ENCODE results near the gene TTLL9. TPM values are rescaled to one million over a fixed set of nuclear protein-coding genes. Genes with fewer than 3 reads are reported as not detected.
A peak's percentile ranks its signal among the peaks of the same experiment; 100 is the strongest.

Gene TTLL9
- total and polyA plus RNA-seq, 2 of the 13 experiments (the other 11 are each of a cell fraction or from before 2014, with no cell fraction given), result not detected

DNA sequence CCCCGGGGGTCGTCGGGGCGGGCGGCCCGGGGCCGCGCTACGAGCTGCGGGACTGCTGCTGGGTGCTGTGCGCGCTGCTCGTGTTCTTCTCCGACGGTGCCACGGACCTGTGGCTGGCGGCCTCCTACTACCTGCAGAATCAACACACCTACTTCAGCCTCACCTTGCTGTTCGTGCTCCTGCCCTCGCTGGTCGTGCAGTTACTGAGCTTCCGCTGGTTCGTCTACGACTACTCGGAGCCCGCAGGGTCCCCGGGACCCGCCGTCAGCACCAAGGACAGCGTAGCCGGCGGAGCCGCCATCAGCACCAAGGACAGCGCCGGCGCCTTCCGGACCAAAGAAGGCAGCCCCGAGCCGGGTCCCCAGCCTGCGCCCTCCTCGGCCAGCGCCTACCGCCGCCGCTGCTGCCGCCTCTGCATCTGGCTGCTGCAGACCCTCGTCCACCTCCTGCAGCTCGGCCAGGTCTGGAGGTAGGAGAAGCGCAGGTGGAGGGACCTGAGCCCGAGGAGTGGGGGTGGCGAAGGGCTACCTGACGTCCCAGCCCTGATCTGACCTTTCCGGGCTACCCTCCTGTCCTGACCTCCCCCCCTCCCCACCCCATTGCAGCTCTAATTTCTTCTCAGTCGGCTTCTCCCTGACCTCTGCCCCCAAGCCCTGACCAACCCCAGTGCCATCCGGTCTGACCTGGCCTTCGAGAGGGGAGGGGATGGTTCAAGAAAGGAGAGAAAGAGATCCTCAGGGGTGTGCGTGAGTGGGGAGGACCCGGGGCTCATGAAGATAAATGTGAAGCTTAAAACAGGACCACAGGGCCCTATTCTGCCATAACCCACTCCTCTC lies 98.1 kb downstream of the TTLL9 start (continued):
- TF ChIP-seq, protein P1, sequence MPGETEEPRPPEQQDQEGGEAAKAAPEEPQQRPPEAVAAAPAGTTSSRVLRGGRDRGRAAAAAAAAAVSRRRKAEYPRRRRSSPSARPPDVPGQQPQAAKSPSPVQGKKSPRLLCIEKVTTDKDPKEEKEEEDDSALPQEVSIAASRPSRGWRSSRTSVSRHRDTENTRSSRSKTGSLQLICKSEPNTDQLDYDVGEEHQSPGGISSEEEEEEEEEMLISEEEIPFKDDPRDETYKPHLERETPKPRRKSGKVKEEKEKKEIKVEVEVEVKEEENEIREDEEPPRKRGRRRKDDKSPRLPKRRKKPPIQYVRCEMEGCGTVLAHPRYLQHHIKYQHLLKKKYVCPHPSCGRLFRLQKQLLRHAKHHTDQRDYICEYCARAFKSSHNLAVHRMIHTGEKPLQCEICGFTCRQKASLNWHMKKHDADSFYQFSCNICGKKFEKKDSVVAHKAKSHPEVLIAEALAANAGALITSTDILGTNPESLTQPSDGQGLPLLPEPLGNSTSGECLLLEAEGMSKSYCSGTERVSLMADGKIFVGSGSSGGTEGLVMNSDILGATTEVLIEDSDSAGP (CRISPR knock-in tag; IDR thresholded peaks at IDR 0.05; ENCODE audit: borderline replicate concordance), result peak; percentile 99
- peak; percentile 100 for TF ChIP-seq SMAD1 (CRISPR knock-in tag; IDR thresholded peaks at IDR 0.05; ENCODE audit: borderline replicate concordance, low read depth)
- TF ChIP-seq HOXA5 (CRISPR knock-in tag; IDR thresholded peaks at IDR 0.05), result peak; percentile 100
- TF ChIP-seq FOXJ3 (CRISPR knock-in tag; IDR thresholded peaks at IDR 0.05; ENCODE audit: borderline replicate concordance), result peak; percentile 100
- peak; percentile 100 for TF ChIP-seq ELF4 (CRISPR knock-in tag; IDR thresholded peaks at IDR 0.05; ENCODE audit: borderline replicate concordance)
- TF ChIP-seq ZNF543 (CRISPR knock-in tag; IDR thresholded peaks at IDR 0.05), result peak; percentile 100
- TF ChIP-seq NFIC (IDR thresholded peaks at IDR 0.05; ENCODE audit: low read length), result no peak
- TF ChIP-seq, protein P2, sequence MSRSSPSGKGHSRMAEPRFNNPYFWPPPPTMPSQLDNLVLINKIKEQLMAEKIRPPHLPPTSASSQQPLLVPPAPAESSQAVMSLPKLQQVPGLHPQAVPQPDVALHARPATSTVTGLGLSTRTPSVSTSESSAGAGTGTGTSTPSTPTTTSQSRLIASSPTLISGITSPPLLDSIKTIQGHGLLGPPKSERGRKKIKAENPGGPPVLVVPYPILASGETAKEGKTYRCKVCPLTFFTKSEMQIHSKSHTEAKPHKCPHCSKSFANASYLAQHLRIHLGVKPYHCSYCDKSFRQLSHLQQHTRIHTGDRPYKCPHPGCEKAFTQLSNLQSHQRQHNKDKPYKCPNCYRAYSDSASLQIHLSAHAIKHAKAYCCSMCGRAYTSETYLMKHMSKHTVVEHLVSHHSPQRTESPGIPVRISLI (CRISPR knock-in tag; IDR thresholded peaks at IDR 0.05; ENCODE audit: borderline replicate concordance), result peak; percentile 98
- TF ChIP-seq HNRNPUL1 (IDR thresholded peaks at IDR 0.05; ENCODE audit: low read depth, low read length), result no peak
- TF ChIP-seq ZNF33B (CRISPR knock-in tag; IDR thresholded peaks at IDR 0.05), result peak; percentile 100
- peak; percentile 100 for TF ChIP-seq ZNF772 (CRISPR knock-in tag; IDR thresholded peaks at IDR 0.05)
- TF ChIP-seq REXO4 (CRISPR knock-in tag; IDR thresholded peaks at IDR 0.05; ENCODE audit: borderline replicate concordance), result peak; percentile 100
- TF ChIP-seq, protein P3, sequence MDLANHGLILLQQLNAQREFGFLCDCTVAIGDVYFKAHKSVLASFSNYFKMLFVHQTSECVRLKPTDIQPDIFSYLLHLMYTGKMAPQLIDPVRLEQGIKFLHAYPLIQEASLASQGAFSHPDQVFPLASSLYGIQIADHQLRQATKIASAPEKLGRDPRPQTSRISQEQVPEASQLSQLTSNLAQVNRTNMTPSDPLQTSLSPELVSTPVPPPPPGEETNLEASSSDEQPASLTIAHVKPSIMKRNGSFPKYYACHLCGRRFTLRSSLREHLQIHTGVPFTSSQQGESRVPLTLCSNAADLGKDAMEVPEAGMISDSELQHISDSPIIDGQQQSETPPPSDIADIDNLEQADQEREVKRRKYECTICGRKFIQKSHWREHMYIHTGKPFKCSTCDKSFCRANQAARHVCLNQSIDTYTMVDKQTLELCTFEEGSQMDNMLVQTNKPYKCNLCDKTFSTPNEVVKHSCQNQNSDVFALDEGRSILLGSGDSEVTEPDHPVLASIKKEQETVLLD (CRISPR knock-in tag; IDR thresholded peaks at IDR 0.05; ENCODE audit: low read depth), result peak; percentile 100
- TF ChIP-seq, protein P4, sequence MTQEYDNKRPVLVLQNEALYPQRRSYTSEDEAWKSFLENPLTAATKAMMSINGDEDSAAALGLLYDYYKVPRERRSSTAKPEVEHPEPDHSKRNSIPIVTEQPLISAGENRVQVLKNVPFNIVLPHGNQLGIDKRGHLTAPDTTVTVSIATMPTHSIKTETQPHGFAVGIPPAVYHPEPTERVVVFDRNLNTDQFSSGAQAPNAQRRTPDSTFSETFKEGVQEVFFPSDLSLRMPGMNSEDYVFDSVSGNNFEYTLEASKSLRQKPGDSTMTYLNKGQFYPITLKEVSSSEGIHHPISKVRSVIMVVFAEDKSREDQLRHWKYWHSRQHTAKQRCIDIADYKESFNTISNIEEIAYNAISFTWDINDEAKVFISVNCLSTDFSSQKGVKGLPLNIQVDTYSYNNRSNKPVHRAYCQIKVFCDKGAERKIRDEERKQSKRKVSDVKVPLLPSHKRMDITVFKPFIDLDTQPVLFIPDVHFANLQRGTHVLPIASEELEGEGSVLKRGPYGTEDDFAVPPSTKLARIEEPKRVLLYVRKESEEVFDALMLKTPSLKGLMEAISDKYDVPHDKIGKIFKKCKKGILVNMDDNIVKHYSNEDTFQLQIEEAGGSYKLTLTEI (CRISPR knock-in tag; conservative IDR thresholded peaks at IDR 0.05), result peak; percentile 99
- peak; percentile 70 for TF ChIP-seq HNRNPLL (IDR thresholded peaks at IDR 0.05; ENCODE audit: low read depth, low read length, poor library complexity, severe bottlenecking)
- no peak for TF ChIP-seq NR2F2 (IDR thresholded peaks at IDR 0.05; ENCODE audit: borderline replicate concordance, low read depth)
- TF ChIP-seq, protein P5, sequence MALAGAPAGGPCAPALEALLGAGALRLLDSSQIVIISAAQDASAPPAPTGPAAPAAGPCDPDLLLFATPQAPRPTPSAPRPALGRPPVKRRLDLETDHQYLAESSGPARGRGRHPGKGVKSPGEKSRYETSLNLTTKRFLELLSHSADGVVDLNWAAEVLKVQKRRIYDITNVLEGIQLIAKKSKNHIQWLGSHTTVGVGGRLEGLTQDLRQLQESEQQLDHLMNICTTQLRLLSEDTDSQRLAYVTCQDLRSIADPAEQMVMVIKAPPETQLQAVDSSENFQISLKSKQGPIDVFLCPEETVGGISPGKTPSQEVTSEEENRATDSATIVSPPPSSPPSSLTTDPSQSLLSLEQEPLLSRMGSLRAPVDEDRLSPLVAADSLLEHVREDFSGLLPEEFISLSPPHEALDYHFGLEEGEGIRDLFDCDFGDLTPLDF (CRISPR knock-in tag; IDR thresholded peaks at IDR 0.05), result peak; percentile 100
- TF ChIP-seq, protein P6, sequence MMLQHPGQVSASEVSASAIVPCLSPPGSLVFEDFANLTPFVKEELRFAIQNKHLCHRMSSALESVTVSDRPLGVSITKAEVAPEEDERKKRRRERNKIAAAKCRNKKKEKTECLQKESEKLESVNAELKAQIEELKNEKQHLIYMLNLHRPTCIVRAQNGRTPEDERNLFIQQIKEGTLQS (CRISPR knock-in tag; IDR thresholded peaks at IDR 0.05), result peak; percentile 100
- TF ChIP-seq, protein P7, sequence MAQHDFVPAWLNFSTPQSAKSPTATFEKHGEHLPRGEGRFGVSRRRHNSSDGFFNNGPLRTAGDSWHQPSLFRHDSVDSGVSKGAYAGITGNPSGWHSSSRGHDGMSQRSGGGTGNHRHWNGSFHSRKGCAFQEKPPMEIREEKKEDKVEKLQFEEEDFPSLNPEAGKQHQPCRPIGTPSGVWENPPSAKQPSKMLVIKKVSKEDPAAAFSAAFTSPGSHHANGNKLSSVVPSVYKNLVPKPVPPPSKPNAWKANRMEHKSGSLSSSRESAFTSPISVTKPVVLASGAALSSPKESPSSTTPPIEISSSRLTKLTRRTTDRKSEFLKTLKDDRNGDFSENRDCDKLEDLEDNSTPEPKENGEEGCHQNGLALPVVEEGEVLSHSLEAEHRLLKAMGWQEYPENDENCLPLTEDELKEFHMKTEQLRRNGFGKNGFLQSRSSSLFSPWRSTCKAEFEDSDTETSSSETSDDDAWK (CRISPR knock-in tag; IDR thresholded peaks at IDR 0.05), result peak; percentile 98; the same call in 1 of the 2 replicates

Data from HepG2 (cell line).